H1 (cell line): ENCODE measurements around the gene ZNF397. TPM values are rescaled to one million over a fixed set of nuclear protein-coding genes. Genes with fewer than 3 reads are reported as not detected.

Experiments used
- CTCF ChIA-PET: fragments of 300-600 bp; sonication (Branson Sonifier 250); formaldehyde crosslinking; loops from one replicate; lab custom pipeline; 2021; ENCODE audit not compliant: partially characterized antibody; lab: Charles Lee
- POLR2A ChIA-PET: fragments of 300-600 bp; sonication (Branson Sonifier 250); formaldehyde crosslinking; loops from one replicate; lab custom pipeline; 2021; ENCODE audit warnings: inconsistent platforms; ENCODE audit not compliant: partially characterized antibody; lab: Charles Lee
- DNase-seq, 2 experiments: peaks; one replicate each; pipeline versions ENCODE4 v3.0.0 to v3.0.0-alpha.2; 2010 to 2022; ENCODE audit warnings: low spot score in 2 of 2, low read depth in 1 of 2, mixed read lengths in 1 of 2
- FAIRE-seq: peaks from 2 replicates; lab custom pipeline; 2011; peaks lifted over from hg19 to GRCh38; lab: Jason Lieb, UNC
- H2AFZ ChIP-seq: 2 replicates; pipeline ENCODE4 v1.8.1; 2012; ENCODE audit warnings: low read length, inconsistent platforms
- H2AK5ac ChIP-seq: 2 replicates; pipeline ENCODE4 v1.6.1; 2013; ENCODE audit warnings: low read depth, low read length
- H2BK120ac ChIP-seq: replicated peaks from 2 replicates; pipeline ENCODE3; 2013; ENCODE audit warnings: low read depth, low read length, inconsistent platforms
- H2BK12ac ChIP-seq: 2 replicates; pipeline ENCODE4 v1.6.1; 2013; ENCODE audit warnings: low read depth, low read length
- H2BK15ac ChIP-seq: 2 replicates; pipeline ENCODE4 v1.6.1; 2013; ENCODE audit warnings: low read length
- H2BK20ac ChIP-seq: 2 replicates; pipeline ENCODE4 v1.6.1; 2013; ENCODE audit warnings: low read length
- H2BK5ac ChIP-seq: 2 replicates; pipeline ENCODE4 v1.6.1; 2013; ENCODE audit warnings: low read depth, low read length
- H3K14ac ChIP-seq: 2 replicates; pipeline ENCODE4 v1.6.1; 2013; ENCODE audit warnings: inconsistent platforms; ENCODE audit not compliant: insufficient read length
- H3K18ac ChIP-seq: 2 replicates; pipeline ENCODE4 v1.6.1; 2013; ENCODE audit warnings: low read length; ENCODE audit errors: extremely low read depth
- H3K23ac ChIP-seq: 2 replicates; pipeline ENCODE4 v1.6.1; 2013; ENCODE audit warnings: inconsistent platforms; ENCODE audit not compliant: insufficient read length
- H3K23me2 ChIP-seq: 2 replicates; pipeline ENCODE4 v1.6.1; 2013; ENCODE audit warnings: low read depth, low read length
- H3K27ac ChIP-seq: 2 replicates; pipeline ENCODE4 v1.6.1; 2011; ENCODE audit warnings: low read depth, low read length, inconsistent platforms
- H3K27me3 ChIP-seq, 4 experiments: replicated peaks in 1 of 4; 1 replicate in 1 of 4; 2 replicates in 3 of 4; pipeline versions ENCODE4 v1.6.1 to v1.8.1; 2011 to 2013; ENCODE audit warnings: low read length in 3 of 4, mild to moderate bottlenecking in 3 of 4, inconsistent platforms in 2 of 4, mixed read lengths in 2 of 4, moderate library complexity in 1 of 4; ENCODE audit not compliant: control insufficient read depth in 3 of 4, insufficient read depth in 3 of 4; ENCODE audit errors: extremely low read depth in 1 of 4
- H3K36me3 ChIP-seq, 4 experiments: 2 replicates each; pipeline versions ENCODE4 v1.6.1 to v1.8.1; 2011 to 2013; ENCODE audit warnings: mild to moderate bottlenecking in 4 of 4, low read length in 3 of 4, moderate library complexity in 2 of 4, control low read depth in 1 of 4, inconsistent platforms in 1 of 4; ENCODE audit not compliant: insufficient read depth in 4 of 4, control insufficient read depth in 2 of 4
- H3K4ac ChIP-seq: replicated peaks from 2 replicates; pipeline ENCODE3; 2013; ENCODE audit warnings: low read length, low read depth, mixed read lengths, inconsistent platforms; ENCODE audit not compliant: insufficient read length
- H3K4me1 ChIP-seq, 4 experiments: replicated peaks in 1 of 4; 1 replicate in 1 of 4; 2 replicates in 3 of 4; pipeline versions ENCODE4 v1.6.1 to v1.8.1; 2011 to 2013; ENCODE audit warnings: low read length in 3 of 4, inconsistent platforms in 2 of 4, mixed read lengths in 1 of 4; ENCODE audit not compliant: insufficient read depth in 4 of 4, control insufficient read depth in 3 of 4
- H3K4me2 ChIP-seq, 2 experiments: 2 replicates each; pipeline versions ENCODE4 v1.6.1 to v1.8.1; 2011 to 2013; ENCODE audit warnings: low read depth in 2 of 2, low read length in 2 of 2, control low read depth in 1 of 2, inconsistent platforms in 1 of 2, mild to moderate bottlenecking in 1 of 2; ENCODE audit not compliant: insufficient read depth in 1 of 2
- H3K4me3 ChIP-seq, 4 experiments: fragments of 200-600, 300-600 bp in 1 of 4; sonication (generic), shearing (Covaris generic), sonication (Bioruptor Twin) in 1 of 4; 2 replicates each; pipeline versions ENCODE4 v1.5.1 to v1.8.1; 2011 to 2016; ENCODE audit warnings: low read length in 4 of 4, low read depth in 3 of 4, control low read depth in 2 of 4, inconsistent platforms in 2 of 4, mild to moderate bottlenecking in 2 of 4, mixed read lengths in 1 of 4, moderate library complexity in 1 of 4; ENCODE audit not compliant: insufficient read depth in 2 of 4; ENCODE audit errors: extremely low read depth in 1 of 4
- H3K56ac ChIP-seq: replicated peaks from 2 replicates; pipeline ENCODE3; 2013; ENCODE audit warnings: low read depth, mild to moderate bottlenecking, mixed read lengths, low read length, inconsistent platforms; ENCODE audit not compliant: insufficient read length
- H3K79me1 ChIP-seq: 2 replicates; pipeline ENCODE4 v1.6.1; 2013; ENCODE audit warnings: low read depth, low read length, control low read depth
- H3K79me2 ChIP-seq, 2 experiments: 2 replicates each; pipeline versions ENCODE4 v1.6.1 to v1.8.1; 2012 to 2013; ENCODE audit warnings: low read length in 2 of 2, mild to moderate bottlenecking in 2 of 2, inconsistent platforms in 1 of 2; ENCODE audit not compliant: insufficient read depth in 2 of 2, control insufficient read depth in 1 of 2
- H3K9ac ChIP-seq, 4 experiments: replicated peaks in 1 of 4; 1 replicate in 1 of 4; 2 replicates in 3 of 4; pipeline versions ENCODE4 v1.6.1 to v1.8.1; 2011 to 2013; ENCODE audit warnings: low read depth in 3 of 4, low read length in 3 of 4, control low read depth in 2 of 4, mild to moderate bottlenecking in 2 of 4, moderate library complexity in 2 of 4, inconsistent platforms in 1 of 4; ENCODE audit errors: extremely low read depth in 1 of 4
- H3K9me3 ChIP-seq, 2 experiments: 2 replicates each; pipeline versions ENCODE4 v1.6.1 to v1.8.1; 2012 to 2013; ENCODE audit warnings: mild to moderate bottlenecking in 2 of 2, moderate library complexity in 2 of 2, control low read depth in 1 of 2, inconsistent platforms in 1 of 2, low read depth in 1 of 2, low read length in 1 of 2, mixed read lengths in 1 of 2; ENCODE audit not compliant: insufficient read depth in 2 of 2
- H4K20me1 ChIP-seq, 2 experiments: replicated peaks in 1 of 2; 2 replicates each; pipeline versions ENCODE3 to v1.8.1; 2011 to 2013; ENCODE audit warnings: inconsistent platforms in 2 of 2, low read length in 2 of 2, mild to moderate bottlenecking in 1 of 2; ENCODE audit not compliant: insufficient read depth in 2 of 2, control insufficient read depth in 1 of 2
- H4K5ac ChIP-seq: 2 replicates; pipeline ENCODE4 v1.6.1; 2013; ENCODE audit warnings: low read length, low read depth, mixed read lengths, inconsistent platforms; ENCODE audit not compliant: insufficient read length
- H4K8ac ChIP-seq: 2 replicates; pipeline ENCODE4 v1.8.0; 2013; ENCODE audit warnings: mild to moderate bottlenecking, moderate library complexity, low read length, inconsistent platforms; ENCODE audit not compliant: insufficient read depth; ENCODE audit errors: extremely low read depth
- H4K91ac ChIP-seq: replicated peaks from 2 replicates; pipeline ENCODE3; 2013; ENCODE audit warnings: low read length, mixed read lengths, inconsistent platforms; ENCODE audit not compliant: insufficient read length
- ATF3 ChIP-seq: IDR thresholded peaks from 2 replicates; pipeline ENCODE4 v1.6.1; 2011; ENCODE audit warnings: low read depth, mild to moderate bottlenecking, low read length; ENCODE audit not compliant: insufficient read depth
- EP300 ChIP-seq, 2 experiments: IDR thresholded peaks; 1 replicate in 1 of 2; 2 replicates in 1 of 2; pipeline ENCODE4 v1.6.1; 2011 to 2012; ENCODE audit warnings: low read depth in 2 of 2, low read length in 2 of 2, mild to moderate bottlenecking in 2 of 2, borderline replicate concordance in 1 of 2, inconsistent platforms in 1 of 2, moderate library complexity in 1 of 2
- GABPA ChIP-seq: IDR thresholded peaks from 2 replicates; pipeline ENCODE4 v1.6.1; 2011; ENCODE audit warnings: mild to moderate bottlenecking, low read length, moderate library complexity, borderline replicate concordance; ENCODE audit not compliant: insufficient read depth
- KDM5A ChIP-seq: fragments of 200-600 bp; IDR thresholded peaks from 2 replicates; pipeline ENCODE4 v1.7.1; 2012; ENCODE audit warnings: mild to moderate bottlenecking, low read length, inconsistent platforms, mixed read lengths
- TBP ChIP-seq: IDR thresholded peaks from 2 replicates; pipeline ENCODE4 v1.6.1; 2011; ENCODE audit warnings: low read depth, low read length, improper control_type of control experiment
- WGBS, 2 experiments: shearing (Covaris generic) in 1 of 2; methylation state at CpG; one replicate each; pipeline versions ENCODE4 v1.1.6 to v1.1.7; 2013 to 2015; ENCODE audit warnings: low lambda C conversion rate in 2 of 2, mixed read lengths in 2 of 2, inconsistent platforms in 1 of 2, low coverage in 1 of 2, missing lambda C conversion rate in 1 of 2; ENCODE audit not compliant: insufficient replicate concordance in 2 of 2, insufficient coverage in 1 of 2, insufficient read length in 1 of 2; ENCODE audit errors: extremely low coverage in 1 of 2, missing lambda C conversion rate in 1 of 2; 5-methylcytosine and 5-hydroxymethylcytosine counted together
- polyA plus RNA-seq, 7 experiments: library from polyadenylated mRNA; depleted of rRNA in 3 of 7; stranded (reverse) in 5 of 7; unstranded in 2 of 7; fragments of >200 nt in 5 of 7; fragments of 200-250 nt in 2 of 7; gene quantifications; 1 replicate in 5 of 7; 2 replicates in 1 of 7; 4 replicates in 1 of 7; pipeline versions ENCODE4 v1.2.1 to v1.2.3, GENCODE V29; 2011 to 2013; ENCODE audit warnings: missing spikeins in 2 of 7, mixed read lengths in 2 of 7
- total RNA-seq: library from RNA; stranded (reverse); fragmentation: NEBNext Ultra II Directional; extraction: Animal tissue kit (Norgen Biotek cat#: 25700); gene quantifications from 2 replicates; pipeline ENCODE4 v1.2.1, GENCODE V29; 2021

ZNF397 gene
- total and polyA plus RNA-seq, 2 of the 8 experiments (the other 6 are each of a cell fraction or from before 2014, with no cell fraction given): 9.8 to 39.5 TPM

GRCh38 chr18:35283923-35284794 lies 43.3 kb downstream of the ZNF397 start:
- POLR2A ChIA-PET: interaction anchor here (0.7 to 1.4 kb wide), 3 partner anchors 10 to 44 kb away, joined by 3 to 4 read pairs (median 3); no protein-coding TSS in a partner anchor
- H3K9me3 ChIP-seq: peaks cover 19 to 24% of the 10 kb centered on the region in 2 experiments
- WGBS, 2 experiments: 98% methylated on average over 7 of the region's 7 CpGs; no CpG with 5 or more reads in 1 of the 2 experiments
- H3K23ac ChIP-seq: no peak overlapping the region
- no peak overlapping the region for H2BK120ac ChIP-seq
- H2AK5ac ChIP-seq: no peak overlapping the region
- no peak overlapping the region for H2BK15ac ChIP-seq
- H4K8ac ChIP-seq: no peak overlapping the region; the same call in 1 of the 2 replicates
- H3K79me1 ChIP-seq: peaks cover 9% of the 10 kb centered on the region
- peaks cover 0 to 30% of the 10 kb centered on the region in 2 experiments; a peak in 2 of 4 replicates for H3K79me2 ChIP-seq
- no peak overlapping the region for H3K4ac ChIP-seq
- no peak overlapping the region for H2BK12ac ChIP-seq
- H3K27me3 ChIP-seq: no peaks in the 10 kb centered on the region
- DNase-seq (no peak), FAIRE-seq (no peak)
- H2BK5ac ChIP-seq: no peak overlapping the region
- H4K5ac ChIP-seq: no peak overlapping the region
- no peak overlapping the region for H2BK20ac ChIP-seq
- no peak overlapping the region for H3K4me2 ChIP-seq
- H4K91ac ChIP-seq: no peak overlapping the region
- H2AFZ ChIP-seq: no peak overlapping the region
- H3K56ac ChIP-seq: no peak overlapping the region
- H4K20me1 ChIP-seq: no peaks in the 10 kb centered on the region
- H3K36me3 ChIP-seq: peaks cover 0 to 14% (median 5%) of the 10 kb centered on the region in 4 experiments; a peak in 5 of 8 replicates
- CTCF ChIA-PET: interaction anchor here (1.8 kb wide), 1 partner anchor 16 kb away, joined by 6 read pairs; no protein-coding TSS in a partner anchor
- H3K4me3 ChIP-seq: no peak overlapping the region
- peaks cover under 1% of the 10 kb centered on the region; the same call in 1 of the 2 replicates for H3K23me2 ChIP-seq
- H3K14ac ChIP-seq: no peak overlapping the region
- H3K27ac ChIP-seq: no peak overlapping the region
- peaks cover 0 to 3% (median 0%) of the 10 kb centered on the region in 4 experiments; a peak in 1 of 7 replicates for H3K4me1 ChIP-seq
- H3K18ac ChIP-seq: no peak overlapping the region
- H3K9ac ChIP-seq: no peak overlapping the region
- no peak for TF ChIP-seq KDM5A
- TF ChIP-seq GABPA: no peak
- TF ChIP-seq TBP: no peak
- no peak for TF ChIP-seq EP300 (IDR thresholded peaks at IDR 0.05; ENCODE audit: borderline replicate concordance in 1 of 2, low read depth in 2 of 2, low read length in 2 of 2)
- TF ChIP-seq ATF3: no peak
